Smooth muscle cell (in vitro differentiated cells): ENCODE measurements around the gene RRAS2. TPM values are rescaled to one million over a fixed set of nuclear protein-coding genes. Genes with fewer than 3 reads are reported as not detected.
A peak's percentile ranks its signal among the peaks of the same experiment; 100 is the strongest.
"Not testable (repeated sequence)": the region's sequence is repeated elsewhere in the genome, so short reads cannot be mapped to it uniquely, and the experiment has no call there.

ENCODE experiments used
- DNase-seq: peaks from one replicate; lab custom pipeline; 2025; ENCODE audit not compliant: unreplicated experiment; lab: John Stamatoyannopoulos, UW
- H2AFZ ChIP-seq: fragments of 200-600 bp; sonication (generic); 2 replicates; pipeline ENCODE4 v1.6.0; 2016; ENCODE audit warnings: antibody characterized with exemption, low read depth, mild to moderate bottlenecking
- H3F3A ChIP-seq: fragments of 200-600 bp; sonication (generic); 2 replicates; pipeline ENCODE4 v1.6.0; 2017; ENCODE audit warnings: antibody characterized with exemption, low read depth
- H3K27ac ChIP-seq: fragments of 200-600 bp; sonication (generic); 2 replicates; pipeline ENCODE4 v1.5.1; 2016; ENCODE audit warnings: low read depth, mild to moderate bottlenecking
- H3K27me3 ChIP-seq: fragments of 200-600 bp; sonication (generic); 2 replicates; pipeline ENCODE4 v1.6.1; 2016; ENCODE audit warnings: low read depth, mild to moderate bottlenecking
- H3K36me3 ChIP-seq: fragments of 200-600 bp; sonication (generic); 2 replicates; pipeline ENCODE4 v1.5.1; 2016; ENCODE audit warnings: low read depth
- H3K4me1 ChIP-seq: fragments of 200-600 bp; sonication (generic); 2 replicates; pipeline ENCODE4 v1.5.1; 2016; ENCODE audit warnings: low read depth
- H3K4me2 ChIP-seq: fragments of 200-600 bp; sonication (generic); 2 replicates; pipeline ENCODE4 v1.6.0; 2016; ENCODE audit warnings: mild to moderate bottlenecking
- H3K4me3 ChIP-seq: fragments of 200-600 bp; sonication (generic); 2 replicates; pipeline ENCODE4 v1.5.1; 2016; ENCODE audit warnings: mild to moderate bottlenecking
- H3K79me2 ChIP-seq: fragments of 200-600 bp; sonication (generic); 2 replicates; pipeline ENCODE4 v1.6.0; 2016; ENCODE audit warnings: low read depth, mild to moderate bottlenecking
- H3K9ac ChIP-seq: fragments of 200-600 bp; sonication (generic); 2 replicates; pipeline ENCODE4 v1.6.0; 2016; ENCODE audit warnings: low read depth
- H3K9me3 ChIP-seq: fragments of 200-600 bp; sonication (generic); replicated peaks from 2 replicates; pipeline ENCODE4 v1.5.1; 2016; ENCODE audit warnings: low read depth
- H4K20me1 ChIP-seq: fragments of 200-600 bp; sonication (generic); 2 replicates; pipeline ENCODE4 v1.6.0; 2016; ENCODE audit warnings: low read depth
- CTCF ChIP-seq: fragments of 200-600 bp; sonication (generic); IDR thresholded peaks from 2 replicates; pipeline ENCODE4 v1.5.1; 2017; ENCODE audit warnings: borderline replicate concordance, mild to moderate bottlenecking, antibody characterized with exemption; ENCODE audit not compliant: insufficient read depth, poor library complexity, severe bottlenecking
- WGBS: methylation state at CpG from one replicate; pipeline ENCODE4 v1.1.7; 2016; ENCODE audit warnings: low lambda C conversion rate; 5-methylcytosine and 5-hydroxymethylcytosine counted together
- polyA plus RNA-seq: library from polyadenylated mRNA; unstranded; fragments of >200 nt; fragmentation: Nextera tagmentation; extraction: Ambion mirVana; gene quantifications from 2 replicates; pipeline ENCODE4 v1.2.1, GENCODE V29; 2016
- total RNA-seq: library from RNA; depleted of rRNA; stranded (reverse); fragments of >200 nt; gene quantifications from 2 replicates; pipeline ENCODE4 v1.2.3, GENCODE V29; 2014

The RRAS2 gene
- total and polyA plus RNA-seq, 2 experiments from 2014 or later, result 27.3 to 53.6 TPM

GRCh38 chr11:14290422-14290821 is 68.6 kb downstream of the RRAS2 start:
- no peak for TF ChIP-seq CTCF
- no peaks in the 10 kb centered on the region for H3K79me2 ChIP-seq
- no peaks in the 10 kb centered on the region for H3K36me3 ChIP-seq
- no peaks in the 10 kb centered on the region for H3K4me1 ChIP-seq
- H3F3A ChIP-seq, result no peaks in the 10 kb centered on the region
- no peaks in the 10 kb centered on the region for H3K27me3 ChIP-seq
- no peak overlapping the region for H3K9ac ChIP-seq
- H3K4me3 ChIP-seq, result no peak overlapping the region
- no peak overlapping the region for H2AFZ ChIP-seq
- DNase-seq, result no peak
- H3K9me3 ChIP-seq, result no peaks in the 10 kb centered on the region
- H4K20me1 ChIP-seq, result no peaks in the 10 kb centered on the region
- WGBS, result 86% methylated on average over 3 of the region's 3 CpGs
- H3K27ac ChIP-seq, result no peak overlapping the region
- H3K4me2 ChIP-seq, result no peak overlapping the region

GRCh38 chr11:14288189-14288935 is 70.6 kb downstream of the RRAS2 start:
- H3K4me2 ChIP-seq, result peak overlapping the region; percentile 61

GRCh38 chr11:14278869-14279268 is 80.1 kb downstream of the RRAS2 start:
- not testable (repeated sequence) for H4K20me1 ChIP-seq, H3K27ac ChIP-seq, H3K79me2 ChIP-seq, H2AFZ ChIP-seq, H3K4me2 ChIP-seq, H3K9me3 ChIP-seq, H3K4me1 ChIP-seq, H3K36me3 ChIP-seq, H3K4me3 ChIP-seq, H3F3A ChIP-seq, H3K9ac ChIP-seq, DNase-seq, H3K27me3 ChIP-seq
- WGBS, result 92% methylated on average over 1 of the region's 1 CpG

More at GRCh38 chr11:14288189-14288935, 70.6 kb downstream of the RRAS2 start:
- Histone ChIP-seq H3F3A (no peaks in the 10 kb centered on the region), H4K20me1 (no peaks in the 10 kb centered on the region), H3K27me3 (no peaks in the 10 kb centered on the region), H3K79me2 (no peaks in the 10 kb centered on the region), H3K27ac (peak overlapping the region; percentile 79), H3K4me3 (no peak overlapping the region), H3K36me3 (no peaks in the 10 kb centered on the region), H2AFZ (no peak overlapping the region), H3K4me1 (no peaks in the 10 kb centered on the region), H3K9me3 (no peaks in the 10 kb centered on the region), H3K9ac (peak overlapping the region; percentile 49)
- no peak for DNase-seq
- 72% methylated on average over 2 of the region's 2 CpGs for WGBS
- TF ChIP-seq CTCF, result no peak

GRCh38 chr11:14275076-14275475 is 83.9 kb downstream of the RRAS2 start:
- no peak overlapping the region for H3K9ac ChIP-seq
- H3K79me2 ChIP-seq, result no peaks in the 10 kb centered on the region
- no peak for TF ChIP-seq CTCF
- peaks cover 3% of the 10 kb centered on the region for H3F3A ChIP-seq
- H3K27ac ChIP-seq, result no peak overlapping the region
- DNase-seq, result no peak
- H3K4me3 ChIP-seq, result no peak overlapping the region
- no peak overlapping the region for H3K4me2 ChIP-seq
- no peaks in the 10 kb centered on the region for H4K20me1 ChIP-seq
- H3K4me1 ChIP-seq, result no peaks in the 10 kb centered on the region
- no peaks in the 10 kb centered on the region for H3K27me3 ChIP-seq
- H3K36me3 ChIP-seq, result no peaks in the 10 kb centered on the region
- no peaks in the 10 kb centered on the region for H3K9me3 ChIP-seq
- H2AFZ ChIP-seq, result no peak overlapping the region
